IPS-15b (cell line): ENCODE measurements around the gene IDS.
A peak's percentile ranks its signal among the peaks of the same experiment; 100 is the strongest.
"Not testable (repeated sequence)": the region's sequence is repeated elsewhere in the genome, so short reads cannot be mapped to it uniquely, and the experiment has no call there.

Experiments
- H3K27me3 ChIP-seq: one replicate; pipeline ENCODE4 v1.6.1; 2013; ENCODE audit warnings: low read length; ENCODE audit not compliant: control insufficient read depth, insufficient read depth
- H3K36me3 ChIP-seq: one replicate; pipeline ENCODE4 v1.6.1; 2013; ENCODE audit warnings: low read length; ENCODE audit not compliant: control insufficient read depth, insufficient read depth
- H3K4me1 ChIP-seq: one replicate; pipeline ENCODE4 v1.6.1; 2013; ENCODE audit warnings: mild to moderate bottlenecking, low read length; ENCODE audit not compliant: control insufficient read depth, insufficient read depth
- H3K4me3 ChIP-seq: one replicate; pipeline ENCODE4 v1.5.1; 2013; ENCODE audit warnings: low read depth, low read length
- H3K9ac ChIP-seq: one replicate; pipeline ENCODE4 v1.6.1; 2013; ENCODE audit warnings: low read depth, mild to moderate bottlenecking, low read length
- H3K9me3 ChIP-seq: one replicate; pipeline ENCODE4 v1.6.1; 2013; ENCODE audit warnings: mild to moderate bottlenecking, low read length; ENCODE audit not compliant: control insufficient read depth, insufficient read depth

IDS gene

DNA sequence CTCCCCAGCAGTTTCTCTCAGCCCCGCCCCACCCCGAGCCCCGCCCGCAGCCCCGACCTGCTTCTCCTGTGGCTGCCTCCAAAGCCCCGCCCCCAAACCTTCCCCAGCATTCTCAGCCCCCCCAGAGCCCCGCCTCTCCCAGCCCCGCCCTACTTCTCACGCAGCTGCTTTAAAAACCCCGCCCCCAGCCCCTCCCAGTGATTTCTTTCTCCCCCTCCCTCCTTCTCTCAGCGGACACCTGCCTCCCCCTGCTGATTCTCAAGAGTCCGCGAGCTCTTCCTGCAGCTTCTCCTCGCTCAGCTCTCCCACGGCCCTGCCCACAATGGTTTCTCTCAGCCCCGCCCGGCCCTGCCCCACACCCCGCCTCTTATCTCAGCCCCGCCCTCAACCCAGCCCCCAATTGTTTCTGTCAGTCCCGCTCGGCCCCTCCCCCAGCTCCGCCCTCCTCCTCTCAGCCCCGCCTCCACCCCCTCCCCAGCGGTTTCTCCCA, 35.1 kb upstream of the IDS start:
- peak overlapping the region; percentile 71 for H3K4me3 ChIP-seq
- H3K27me3 ChIP-seq = peaks cover 3% of the 10 kb centered on the region
- H3K9ac ChIP-seq = no peak overlapping the region
- H3K9me3 ChIP-seq = no peaks in the 10 kb centered on the region
- no peaks in the 10 kb centered on the region for H3K36me3 ChIP-seq
- H3K4me1 ChIP-seq = no peaks in the 10 kb centered on the region

DNA sequence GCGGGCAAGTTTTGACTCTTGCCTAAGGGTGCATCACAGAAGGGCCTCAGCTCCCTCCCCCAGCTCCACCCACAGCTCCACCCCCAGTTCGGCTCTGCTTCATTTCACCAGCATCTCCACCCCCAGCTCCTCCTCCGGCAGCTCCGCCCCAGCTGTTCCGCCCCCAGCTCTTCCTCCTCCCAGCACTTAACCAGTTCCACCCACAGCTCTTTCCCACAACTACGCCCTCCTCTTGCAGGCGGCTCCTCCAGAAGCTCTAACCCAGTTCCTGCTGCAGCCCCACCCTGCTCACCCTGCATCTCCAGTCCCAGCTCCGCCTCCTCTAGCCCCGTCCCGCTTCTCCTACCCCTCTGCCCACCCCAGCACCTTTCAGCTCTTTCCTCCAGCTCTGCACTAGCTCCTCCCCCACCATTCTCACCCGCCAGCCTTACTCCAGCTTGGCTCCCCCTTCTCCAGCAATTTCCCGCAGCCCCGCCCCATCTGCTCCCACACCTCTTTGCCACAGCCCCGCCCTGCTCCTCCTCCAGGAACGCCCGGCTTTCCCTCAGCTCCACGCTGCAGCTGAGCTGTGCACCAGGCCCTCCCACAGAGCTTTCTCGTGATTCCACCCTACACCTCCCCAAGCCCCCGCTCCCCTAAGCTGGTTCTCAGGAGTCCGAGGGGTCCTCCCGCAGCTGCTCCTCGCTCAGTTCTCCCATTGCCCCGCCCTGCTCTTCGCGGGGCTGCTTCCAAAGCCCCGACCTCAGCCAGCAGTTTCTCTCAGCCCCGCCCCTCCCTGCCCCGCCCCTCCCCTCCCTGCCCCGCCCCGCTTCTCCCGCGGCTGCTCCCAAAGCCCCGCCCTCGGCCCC, 34.4 kb upstream of the IDS start:
- no peaks in the 10 kb centered on the region for H3K9me3 ChIP-seq
- H3K27me3 ChIP-seq = peaks cover 3% of the 10 kb centered on the region
- no peaks in the 10 kb centered on the region for H3K36me3 ChIP-seq
- no peak overlapping the region for H3K9ac ChIP-seq
- H3K4me1 ChIP-seq = no peaks in the 10 kb centered on the region
- H3K4me3 ChIP-seq = peak overlapping the region; percentile 59

DNA sequence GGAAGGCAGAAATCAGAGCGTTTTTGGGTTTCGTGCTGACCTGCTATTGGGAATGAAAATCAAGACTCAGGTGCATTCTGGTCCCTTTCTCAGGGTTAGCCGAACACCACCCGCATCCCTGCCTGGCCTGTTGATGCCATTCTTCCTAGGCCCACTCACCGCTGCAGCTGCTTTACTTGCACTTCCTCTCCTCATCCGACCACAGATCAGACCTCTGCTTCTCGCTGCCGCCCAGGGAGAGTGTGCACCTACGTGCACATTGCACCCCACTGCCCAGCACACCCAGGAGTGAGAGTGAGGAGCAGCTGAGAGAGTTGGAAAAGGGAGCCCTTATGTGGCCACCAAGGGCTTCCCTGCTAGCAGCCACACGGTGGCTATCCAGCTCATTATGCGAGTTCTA, 32.4 kb upstream of the IDS start:
- H3K9me3 ChIP-seq, H3K4me3 ChIP-seq, H3K9ac ChIP-seq, H3K4me1 ChIP-seq, H3K27me3 ChIP-seq, H3K36me3 ChIP-seq: not testable (repeated sequence)

DNA sequence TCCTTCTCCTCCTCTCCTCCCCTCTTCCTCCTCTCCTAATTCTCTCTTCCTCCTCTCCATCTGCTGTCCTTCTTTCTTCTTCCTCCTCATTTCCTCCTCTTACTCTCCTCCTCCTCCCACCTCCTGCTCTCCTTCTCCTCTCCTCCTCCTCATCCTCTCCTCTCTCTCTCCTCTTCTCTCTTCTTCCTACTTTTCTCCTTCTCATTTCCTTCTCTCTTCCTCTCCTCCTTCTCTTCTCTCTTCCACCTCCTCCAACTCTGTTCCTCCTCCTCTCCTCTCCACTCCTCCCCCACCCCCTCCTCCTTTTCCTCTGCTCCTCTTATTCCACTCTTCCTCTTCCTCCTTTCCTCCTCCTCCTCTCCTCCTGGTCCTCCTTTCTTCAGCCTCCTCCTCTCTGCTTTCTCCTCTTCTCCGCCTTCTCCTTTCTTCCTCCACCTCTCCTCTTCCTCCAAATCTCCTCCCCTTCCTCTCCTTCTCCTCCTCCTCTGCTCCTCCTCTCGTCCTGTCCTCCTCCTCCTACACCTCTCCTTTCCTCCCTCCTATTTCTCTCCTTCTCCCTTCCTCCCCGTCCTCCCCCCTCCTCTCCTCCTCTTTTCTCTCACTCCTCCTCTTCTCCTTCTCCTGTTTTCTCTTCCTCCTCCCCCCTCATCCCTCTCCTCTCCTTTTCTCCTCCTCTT, 30.0 kb upstream of the IDS start:
- H3K27me3 ChIP-seq, H3K9ac ChIP-seq, H3K4me3 ChIP-seq, H3K4me1 ChIP-seq, H3K9me3 ChIP-seq, H3K36me3 ChIP-seq: not testable (repeated sequence)

DNA sequence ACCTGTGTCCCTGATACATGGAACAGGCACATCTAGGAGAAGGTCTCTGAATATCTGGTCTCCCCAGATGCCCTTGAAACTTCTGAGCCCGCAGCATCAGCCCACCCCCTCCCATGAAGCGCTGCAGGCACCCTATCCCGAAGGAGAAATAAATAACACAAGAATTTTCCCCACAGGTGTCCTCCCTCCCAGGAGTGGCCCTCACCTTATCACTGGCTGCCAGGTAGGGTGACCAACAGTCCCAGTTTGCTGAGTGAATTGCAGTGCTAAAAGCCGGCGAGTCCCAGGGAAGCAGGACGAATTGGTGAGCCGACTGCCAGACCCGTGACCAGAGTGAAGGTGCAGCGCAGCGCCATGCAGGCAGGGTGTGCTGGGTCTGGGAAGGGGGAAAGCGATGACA, 28.9 kb upstream of the IDS start:
- H3K36me3 ChIP-seq, H3K4me1 ChIP-seq, H3K9ac ChIP-seq, H3K27me3 ChIP-seq, H3K9me3 ChIP-seq, H3K4me3 ChIP-seq: not testable (repeated sequence)

DNA sequence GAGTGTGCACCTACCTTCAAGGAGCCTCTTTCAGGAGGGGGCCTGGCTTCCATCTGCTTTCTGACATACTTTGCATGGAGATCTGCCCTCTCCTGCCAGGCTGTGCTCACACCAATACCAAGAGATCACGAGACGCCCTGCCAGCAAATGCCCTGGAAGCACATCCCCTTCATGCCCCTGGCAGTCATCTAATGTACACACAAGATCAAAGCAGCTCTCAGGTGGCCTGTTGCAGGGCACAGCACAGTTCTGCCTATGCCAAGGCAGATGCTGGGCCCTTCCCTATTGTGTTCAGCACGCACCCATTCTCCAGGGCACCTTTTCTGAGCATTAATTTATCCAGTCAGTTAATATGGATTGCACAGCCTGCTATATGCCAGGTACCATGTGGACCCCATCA, 27.8 kb upstream of the IDS start:
- H3K36me3 ChIP-seq, H3K27me3 ChIP-seq, H3K9ac ChIP-seq, H3K9me3 ChIP-seq, H3K4me3 ChIP-seq, H3K4me1 ChIP-seq: not testable (repeated sequence)

DNA sequence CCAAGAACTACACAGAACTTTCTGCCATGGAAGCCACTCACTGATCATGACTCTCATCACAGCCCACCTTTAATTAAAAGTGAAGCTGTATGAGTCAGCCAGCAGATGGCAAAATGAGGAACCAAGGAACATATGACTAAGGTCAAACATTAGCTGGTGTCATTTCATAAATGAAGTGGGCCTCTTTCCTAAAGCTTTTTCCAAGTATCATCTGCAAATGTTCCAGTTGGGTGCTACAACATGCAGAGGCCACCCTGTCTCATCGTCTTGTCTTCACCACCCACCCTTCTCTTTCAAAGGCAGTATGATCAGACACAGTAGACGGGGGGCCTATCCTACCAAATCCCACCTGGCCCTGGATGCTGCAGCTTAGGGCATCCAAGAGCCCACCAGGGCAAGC, 26.5 kb upstream of the IDS start:
- no peak overlapping the region for H3K4me3 ChIP-seq
- no peak overlapping the region for H3K9ac ChIP-seq
- no peaks in the 10 kb centered on the region for H3K9me3 ChIP-seq
- H3K36me3 ChIP-seq = no peaks in the 10 kb centered on the region
- H3K27me3 ChIP-seq = no peaks in the 10 kb centered on the region
- H3K4me1 ChIP-seq = no peaks in the 10 kb centered on the region

DNA sequence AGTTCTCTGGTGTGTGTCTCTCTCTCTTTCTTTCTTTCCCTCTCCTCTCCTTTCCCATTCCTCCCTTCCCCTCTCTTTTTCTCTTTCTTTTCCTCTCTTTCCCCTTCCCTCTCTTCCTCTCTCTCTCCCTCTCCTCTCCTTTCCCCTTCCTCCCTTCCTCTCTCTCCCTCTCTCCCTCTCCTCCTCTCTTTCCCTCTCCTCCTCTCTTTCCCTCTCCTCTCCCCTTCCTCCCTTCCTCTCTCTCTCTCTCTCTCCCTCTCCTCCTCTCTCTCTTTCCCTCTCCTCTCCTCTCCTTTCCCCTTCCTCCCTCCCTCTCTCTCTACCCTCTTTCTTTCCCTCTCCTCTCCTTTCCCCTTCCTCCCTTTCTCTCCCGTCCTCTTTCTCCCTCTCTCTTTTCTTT, 23.3 kb upstream of the IDS start:
- no peaks in the 10 kb centered on the region for H3K4me1 ChIP-seq
- H3K9ac ChIP-seq = no peak overlapping the region
- no peak overlapping the region for H3K4me3 ChIP-seq
- no peaks in the 10 kb centered on the region for H3K9me3 ChIP-seq
- no peaks in the 10 kb centered on the region for H3K36me3 ChIP-seq
- no peaks in the 10 kb centered on the region for H3K27me3 ChIP-seq

DNA sequence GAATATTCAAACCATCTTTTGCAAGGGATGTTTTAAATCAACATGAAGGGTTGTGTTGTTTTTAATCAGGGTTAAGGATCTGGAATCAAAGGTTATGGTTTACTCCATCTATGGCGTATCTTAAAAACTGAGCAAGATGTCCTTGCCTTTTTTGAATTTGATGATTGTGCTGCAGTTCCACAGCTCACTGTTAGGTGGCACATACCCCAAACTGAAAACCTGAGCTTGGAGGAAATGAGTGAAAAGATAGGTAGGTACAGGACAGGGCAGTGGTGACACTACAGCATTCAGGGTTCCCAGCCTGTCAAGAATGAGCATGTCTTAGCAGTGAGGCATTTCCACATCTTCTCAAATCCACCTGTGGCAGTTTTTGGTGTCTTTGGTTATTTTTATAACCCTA, 22.6 kb upstream of the IDS start:
- Histone ChIP-seq H3K27me3 (no peaks in the 10 kb centered on the region), H3K9ac (no peak overlapping the region), H3K36me3 (no peaks in the 10 kb centered on the region), H3K9me3 (no peaks in the 10 kb centered on the region), H3K4me3 (no peak overlapping the region), H3K4me1 (no peaks in the 10 kb centered on the region)

DNA sequence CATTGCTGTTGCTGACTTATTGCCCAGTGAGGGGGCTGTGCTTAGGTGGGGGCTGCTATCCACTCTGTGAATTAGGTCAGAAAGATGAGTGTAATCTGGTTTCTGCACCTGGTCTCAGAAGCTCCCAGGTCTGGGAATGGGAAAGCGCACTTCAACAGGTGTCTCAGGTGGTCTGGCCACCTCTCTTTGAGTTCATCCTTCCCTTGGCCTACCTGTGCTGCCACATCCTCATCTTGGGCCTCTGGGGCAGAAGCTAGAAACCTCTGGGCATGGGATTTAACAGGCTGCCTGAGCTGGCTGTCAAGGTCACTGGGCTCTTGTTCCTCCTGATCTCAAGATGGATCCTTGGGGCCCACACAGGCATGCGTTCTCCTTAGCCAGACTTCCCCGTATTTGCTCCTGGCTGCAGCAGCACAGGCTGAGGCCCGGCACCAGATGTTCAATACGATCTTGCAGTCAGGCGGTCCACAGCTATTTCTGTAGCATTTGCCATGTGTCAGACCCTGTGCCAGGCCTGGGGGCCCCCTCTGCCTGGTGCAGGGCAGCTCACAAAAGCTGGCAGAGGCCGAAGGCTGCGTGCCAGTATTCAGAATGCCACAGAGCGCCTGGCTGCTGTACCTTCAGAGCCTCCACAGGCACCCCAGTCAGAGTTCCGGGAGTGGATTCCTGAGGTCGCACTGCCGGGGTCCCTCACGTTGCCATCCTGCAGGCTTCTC, 21.4 kb upstream of the IDS start:
- H3K4me3 ChIP-seq, H3K4me1 ChIP-seq, H3K36me3 ChIP-seq, H3K9me3 ChIP-seq, H3K9ac ChIP-seq, H3K27me3 ChIP-seq: not testable (repeated sequence)

DNA sequence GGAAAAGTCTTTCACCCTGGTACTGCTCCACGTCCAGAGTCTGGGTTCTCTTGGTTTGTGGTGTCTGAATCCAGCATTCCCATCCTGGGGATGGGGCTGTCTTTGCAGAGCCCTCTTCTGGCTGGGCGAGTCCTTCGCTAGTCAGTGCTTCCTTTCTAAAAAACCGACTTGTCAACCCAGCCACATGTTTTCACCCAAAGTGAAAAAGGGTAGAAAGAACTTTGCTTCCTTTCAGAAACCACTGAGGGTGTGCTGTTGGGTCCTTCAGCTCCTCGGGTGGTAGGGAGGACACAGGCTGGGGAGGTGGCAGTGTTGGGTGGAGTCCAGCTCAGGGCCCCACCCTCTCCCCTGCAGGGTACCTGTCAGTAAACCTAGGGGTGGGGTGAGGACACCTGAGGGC, 20.8 kb upstream of the IDS start:
- not testable (repeated sequence) for H3K9ac ChIP-seq, H3K9me3 ChIP-seq, H3K4me1 ChIP-seq, H3K4me3 ChIP-seq, H3K27me3 ChIP-seq, H3K36me3 ChIP-seq

DNA sequence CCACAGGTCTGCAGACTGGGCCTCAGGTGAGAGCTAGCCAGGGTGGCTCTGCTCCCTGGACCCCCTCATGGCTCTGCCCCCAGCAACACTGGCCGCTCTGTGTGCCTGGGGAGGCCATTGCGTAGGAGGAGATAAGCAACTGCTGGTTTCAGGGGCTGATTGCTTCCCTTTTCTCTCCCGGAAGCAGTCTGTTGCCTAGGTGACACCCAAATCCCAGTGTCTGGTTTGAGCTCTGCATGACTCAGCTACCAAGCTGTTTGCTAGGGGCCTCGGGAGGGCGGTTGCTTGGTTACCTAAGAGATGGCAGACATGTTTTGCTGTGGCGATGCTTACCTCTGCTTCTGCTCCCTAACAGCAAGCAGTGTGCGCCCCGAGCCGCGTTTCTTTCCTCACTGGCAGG, 20.3 kb upstream of the IDS start:
- H3K27me3 ChIP-seq, H3K36me3 ChIP-seq, H3K9ac ChIP-seq, H3K9me3 ChIP-seq, H3K4me3 ChIP-seq, H3K4me1 ChIP-seq: not testable (repeated sequence)
